Activated CD4-positive, alpha-beta memory T cell treated with anti-CD3 and anti-CD28 coated beads for 36 hours (primary cell): Measurements from ENCODE around the gene PALM. TPM values are rescaled to one million over a fixed set of nuclear protein-coding genes. Genes with fewer than 3 reads are reported as not detected.
"Not testable (repeated sequence)": the region's sequence is repeated elsewhere in the genome, so short reads cannot be mapped to it uniquely, and the experiment has no call there.

Experiments
- CTCF ChIA-PET: fragments of 350-600 bp; sonication (Branson Sonifier 250); formaldehyde crosslinking; loops from one replicate; lab custom pipeline; 2021; ENCODE audit warnings: antibody characterized with exemption, inconsistent platforms; lab: Charles Lee
- POLR2A ChIA-PET: fragments of 350-600 bp; sonication (Branson Sonifier 250); formaldehyde crosslinking; loops from one replicate; lab custom pipeline; 2021; ENCODE audit warnings: antibody characterized with exemption; lab: Charles Lee
- DNase-seq: peaks from one replicate; pipeline ENCODE4 v3.0.0-alpha.2; 2020
- H3K27ac Mint-ChIP-seq: one replicate; pipeline ENCODE4 v1.8.0; 2021; ENCODE audit warnings: mixed read lengths
- H3K27me3 Mint-ChIP-seq: one replicate; pipeline ENCODE4 v1.8.0; 2021; ENCODE audit warnings: mixed read lengths
- H3K36me3 Mint-ChIP-seq: one replicate; pipeline ENCODE4 v1.8.0; 2021; ENCODE audit warnings: mixed read lengths
- H3K4me1 Mint-ChIP-seq: one replicate; pipeline ENCODE4 v1.8.0; 2021; ENCODE audit warnings: low read depth, mixed read lengths
- H3K4me3 Mint-ChIP-seq: one replicate; pipeline ENCODE4 v1.8.0; 2021; ENCODE audit warnings: mild to moderate bottlenecking, mixed read lengths
- H3K9me3 Mint-ChIP-seq: one replicate; pipeline ENCODE4 v1.8.0; 2021; ENCODE audit warnings: mixed read lengths
- intact Hi-C: fragments of 100-400 bp; cut with micrococcal nuclease; formaldehyde crosslinking; loops from one replicate; pipeline ENCODE4 v1.15.1; 2023
- total RNA-seq, 2 experiments: library from RNA; stranded (reverse); gene quantifications; one replicate each; pipeline ENCODE4 v1.2.3, GENCODE V29; 2021

The PALM gene
- total RNA-seq, 2 experiments from 2014 or later: 0.17 TPM; not detected in 1

DNA sequence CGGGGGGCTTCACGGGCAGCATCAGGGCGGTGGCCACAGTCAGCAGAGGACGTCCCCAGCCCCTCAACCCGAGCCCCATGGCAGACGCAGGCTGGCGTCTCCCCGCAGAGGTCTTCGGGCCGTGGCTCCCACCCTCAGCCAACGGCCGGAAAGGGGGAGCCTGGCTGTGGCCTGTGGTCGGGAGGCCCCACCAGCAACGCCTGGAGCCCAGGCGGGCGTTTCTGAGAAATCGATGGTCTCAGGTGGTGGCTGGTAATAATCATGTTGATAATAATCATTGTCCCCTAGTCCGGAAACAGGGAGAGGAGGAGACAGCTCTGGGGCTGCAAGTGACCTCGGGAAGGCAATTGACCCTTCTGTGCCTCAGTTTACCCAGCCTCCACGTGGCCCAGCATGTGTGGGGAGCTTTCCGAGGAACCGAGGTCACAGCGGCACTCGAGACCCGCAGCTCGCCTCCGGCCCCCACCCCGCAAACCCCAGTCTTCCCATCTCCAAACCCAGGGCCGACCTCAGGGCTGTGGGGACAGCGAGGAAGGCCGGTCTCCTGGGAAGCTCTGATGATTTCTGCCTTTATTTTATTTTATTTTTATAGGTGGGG is 13.3 kb upstream of the PALM start, which contains the start of gene PRSS57:
Gene PRSS57 (minus strand): TSS at position 101 of the 598 bp plus-strand sequence. CDS start 22 bp downstream, at position 79.
- POLR2A ChIA-PET: no interaction called here
- peaks cover 20% of the 10 kb centered on the region for H3K27me3 Mint-ChIP-seq
- intact Hi-C loops: no loop called here
- H3K27ac Mint-ChIP-seq: no peak within 1 kb of the TSS
- H3K9me3 Mint-ChIP-seq: no peaks in the 10 kb centered on the region
- no peak for DNase-seq
- H3K4me3 Mint-ChIP-seq: no peak within 1 kb of the TSS
- H3K4me1 Mint-ChIP-seq: peaks cover 4% of the 10 kb centered on the region
- CTCF ChIA-PET: no interaction called here
- no peaks in the 10 kb centered on the region for H3K36me3 Mint-ChIP-seq

DNA sequence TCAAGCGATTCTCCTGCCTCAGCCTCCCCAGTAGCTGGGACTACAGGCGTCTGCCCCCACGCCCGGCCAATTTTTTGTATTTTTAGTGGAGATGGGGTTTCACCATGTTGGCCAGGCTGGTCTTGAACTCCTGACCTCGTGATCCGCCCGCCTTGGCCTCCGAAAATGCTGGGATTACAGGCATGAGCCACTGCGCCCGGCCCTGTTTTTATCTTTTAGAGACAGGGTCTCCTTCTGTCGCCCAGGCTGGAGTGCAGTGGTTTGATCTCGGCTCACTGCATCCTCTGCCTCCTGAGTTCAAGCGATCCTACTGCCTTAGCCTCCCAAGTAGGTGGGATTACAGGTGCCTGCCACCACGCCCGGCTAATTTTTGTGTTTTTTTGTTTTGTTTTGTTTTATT is 10.2 kb upstream of the PALM start:
- POLR2A ChIA-PET, CTCF ChIA-PET, H3K4me1 Mint-ChIP-seq, H3K36me3 Mint-ChIP-seq, H3K4me3 Mint-ChIP-seq, DNase-seq, H3K9me3 Mint-ChIP-seq, H3K27ac Mint-ChIP-seq, intact Hi-C loops: not testable (repeated sequence)
- H3K27me3 Mint-ChIP-seq: peaks cover 20% of the 10 kb centered on the region

DNA sequence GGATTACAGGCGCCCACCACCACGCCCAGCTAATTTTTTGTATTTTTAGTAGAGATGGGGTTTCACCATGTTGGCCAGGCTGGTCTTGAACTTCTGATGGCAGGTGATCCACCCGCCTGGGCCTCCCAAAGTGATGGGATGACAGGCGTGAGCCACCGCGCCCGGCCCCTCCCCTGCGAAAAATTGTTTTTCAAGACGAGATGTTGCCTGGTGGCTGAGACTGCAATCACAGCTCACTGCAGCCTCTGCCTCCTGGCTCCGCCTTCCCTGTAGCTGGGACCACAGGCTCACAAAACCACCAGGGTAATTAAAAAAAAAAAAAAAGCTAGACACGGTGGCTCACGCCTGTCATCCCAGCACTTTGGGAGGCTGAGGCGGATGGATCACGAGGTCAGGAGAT is 8.8 kb upstream of the PALM start:
- intact Hi-C loops, H3K27ac Mint-ChIP-seq: not testable (repeated sequence)
- peaks cover 14% of the 10 kb centered on the region for H3K27me3 Mint-ChIP-seq

DNA sequence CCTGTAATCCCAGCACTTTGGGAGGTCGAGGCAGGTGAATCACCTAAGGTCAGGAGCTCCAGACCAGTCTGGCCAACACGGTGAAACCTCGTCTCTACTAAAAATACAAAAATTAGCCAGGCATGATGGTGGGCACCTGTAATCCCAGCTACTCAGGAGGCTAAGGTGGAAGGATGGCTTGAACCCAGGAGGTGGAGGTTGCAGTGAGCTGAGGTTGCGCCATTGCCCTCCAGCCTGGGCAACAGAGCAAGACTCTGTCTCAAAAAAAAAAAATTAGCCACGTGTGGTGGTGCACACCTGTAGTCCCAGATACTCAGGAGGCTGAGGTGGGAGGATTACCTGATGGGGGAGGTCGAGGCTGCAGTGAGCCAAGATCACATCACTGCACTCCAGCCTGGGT is 5.9 kb upstream of the PALM start:
- POLR2A ChIA-PET: interaction anchor here (1.0 kb wide), 1 partner anchor 362 kb away, joined by 3 read pairs; no protein-coding TSS in a partner anchor
- H3K4me1 Mint-ChIP-seq, H3K36me3 Mint-ChIP-seq, H3K27me3 Mint-ChIP-seq, H3K9me3 Mint-ChIP-seq, H3K4me3 Mint-ChIP-seq, intact Hi-C loops, H3K27ac Mint-ChIP-seq, DNase-seq: not testable (repeated sequence)
- CTCF ChIA-PET: interaction anchor here (0.6 kb wide), 1 partner anchor 30 kb away, joined by 4 read pairs; no protein-coding TSS in a partner anchor

More for the DNA sequence above, 8.8 kb upstream of the PALM start:
- H3K9me3 Mint-ChIP-seq, H3K36me3 Mint-ChIP-seq, DNase-seq, CTCF ChIA-PET, H3K4me3 Mint-ChIP-seq, H3K4me1 Mint-ChIP-seq: not testable (repeated sequence)
- POLR2A ChIA-PET: interaction anchor here (0.6 to 0.7 kb wide), 2 partner anchors 22 to 295 kb away, joined by 3 to 4 read pairs; no protein-coding TSS in a partner anchor

DNA sequence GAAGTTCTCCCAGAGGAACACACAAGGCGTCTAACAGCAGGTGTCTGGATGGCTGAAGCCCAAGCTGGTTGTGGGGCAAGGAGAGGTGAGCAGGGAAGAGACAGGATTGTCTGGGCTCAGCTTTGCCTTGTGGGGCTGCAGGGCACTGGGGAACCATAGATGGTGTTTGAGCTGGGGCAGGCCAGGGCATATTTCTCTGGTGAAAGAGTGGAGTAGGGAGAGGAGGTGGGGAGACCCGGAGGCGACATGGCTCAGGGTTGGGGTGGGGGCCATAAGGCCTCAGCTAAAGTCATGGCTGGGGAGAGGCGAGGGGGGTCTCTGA is 5.4 kb upstream of the PALM start:
- POLR2A ChIA-PET: interaction anchor here (1.0 kb wide), 1 partner anchor 362 kb away, joined by 3 read pairs; no protein-coding TSS in a partner anchor
- DNase-seq: no peak
- H3K4me1 Mint-ChIP-seq: peaks cover 8% of the 10 kb centered on the region
- no peaks in the 10 kb centered on the region for H3K9me3 Mint-ChIP-seq
- H3K27ac Mint-ChIP-seq: no peak overlapping the region
- peaks cover 7% of the 10 kb centered on the region for H3K27me3 Mint-ChIP-seq
- H3K36me3 Mint-ChIP-seq: no peaks in the 10 kb centered on the region
- intact Hi-C loops: no loop called here
- CTCF ChIA-PET: interaction anchor here (0.6 kb wide), 1 partner anchor 31 kb away, joined by 4 read pairs; no protein-coding TSS in a partner anchor
- peak overlapping the region; percentile 16 for H3K4me3 Mint-ChIP-seq

DNA sequence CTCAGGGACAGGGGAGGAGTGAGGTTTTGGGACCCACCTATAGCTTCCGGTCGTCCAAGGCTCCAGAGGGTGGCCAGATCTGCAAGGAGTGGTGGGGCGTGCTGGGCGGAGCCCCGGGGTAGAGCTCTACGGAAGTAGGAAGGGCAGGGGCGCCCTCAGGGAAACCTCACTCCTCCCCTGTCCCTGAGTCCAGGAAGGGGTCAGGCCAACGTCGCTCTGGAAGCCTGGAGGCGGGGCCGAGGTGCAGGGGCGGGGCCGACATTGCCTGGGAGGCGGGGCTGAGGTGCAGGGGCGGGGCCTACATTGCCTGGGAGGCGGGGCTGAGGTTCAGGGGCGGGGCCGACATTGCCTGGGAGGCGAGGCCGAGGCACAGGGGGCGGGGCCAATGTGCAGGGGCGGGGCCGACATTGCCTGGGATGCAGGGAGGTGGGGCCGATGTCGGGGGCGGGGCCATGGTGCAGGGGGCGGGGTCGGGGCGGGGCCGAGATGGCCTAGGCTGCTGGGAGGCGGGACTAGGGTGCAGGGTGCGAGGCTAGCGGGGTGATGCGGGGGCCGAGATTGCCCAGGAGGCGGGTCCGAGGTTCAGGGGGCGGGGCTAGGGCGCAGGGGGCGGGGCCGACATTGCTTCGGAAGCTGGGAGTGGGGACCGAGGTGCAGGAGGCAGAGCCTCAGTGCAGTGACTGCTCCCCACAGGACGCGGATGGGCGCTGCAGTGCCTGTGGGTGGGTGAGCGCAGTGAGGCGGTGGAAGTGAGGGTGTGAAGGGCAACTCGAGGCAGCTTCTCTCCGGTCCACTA is 4.9 kb upstream of the PALM start:
- H3K4me1 Mint-ChIP-seq: peaks cover 8% of the 10 kb centered on the region
- no peak overlapping the region for H3K27ac Mint-ChIP-seq
- no peak overlapping the region for H3K4me3 Mint-ChIP-seq
- peaks cover 7% of the 10 kb centered on the region for H3K27me3 Mint-ChIP-seq
- H3K36me3 Mint-ChIP-seq: no peaks in the 10 kb centered on the region
- H3K9me3 Mint-ChIP-seq: no peaks in the 10 kb centered on the region
- CTCF ChIA-PET: no interaction called here
- peak; percentile 78 for DNase-seq
- intact Hi-C loops: no loop called here
- POLR2A ChIA-PET: interaction anchor here (1.0 kb wide), 1 partner anchor 361 kb away, joined by 3 read pairs; no protein-coding TSS in a partner anchor

DNA sequence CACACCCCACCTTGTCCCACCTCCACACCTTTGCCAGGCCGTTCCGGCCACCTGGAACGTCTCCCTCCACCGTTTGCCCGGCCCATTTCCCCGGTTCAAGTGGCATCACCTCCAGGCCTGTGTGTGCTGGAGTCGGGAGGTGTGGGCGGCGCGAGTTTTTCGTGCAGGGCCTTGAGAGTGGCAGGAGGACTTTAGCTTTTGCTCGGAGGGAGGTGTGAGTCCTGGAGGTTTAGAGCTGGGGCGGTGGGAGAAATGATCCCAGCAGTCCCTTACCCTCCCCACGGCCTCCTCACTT is 4.3 kb upstream of the PALM start:
- Mint-ChIP-seq H3K27me3 (peaks cover 7% of the 10 kb centered on the region), H3K4me3 (no peak overlapping the region), H3K4me1 (peaks cover 8% of the 10 kb centered on the region), H3K27ac (no peak overlapping the region), H3K9me3 (no peaks in the 10 kb centered on the region), H3K36me3 (no peaks in the 10 kb centered on the region)
- ChIA-PET POLR2A (no interaction called here), CTCF (no interaction called here)
- DNase-seq: no peak
- intact Hi-C loops: no loop called here

DNA sequence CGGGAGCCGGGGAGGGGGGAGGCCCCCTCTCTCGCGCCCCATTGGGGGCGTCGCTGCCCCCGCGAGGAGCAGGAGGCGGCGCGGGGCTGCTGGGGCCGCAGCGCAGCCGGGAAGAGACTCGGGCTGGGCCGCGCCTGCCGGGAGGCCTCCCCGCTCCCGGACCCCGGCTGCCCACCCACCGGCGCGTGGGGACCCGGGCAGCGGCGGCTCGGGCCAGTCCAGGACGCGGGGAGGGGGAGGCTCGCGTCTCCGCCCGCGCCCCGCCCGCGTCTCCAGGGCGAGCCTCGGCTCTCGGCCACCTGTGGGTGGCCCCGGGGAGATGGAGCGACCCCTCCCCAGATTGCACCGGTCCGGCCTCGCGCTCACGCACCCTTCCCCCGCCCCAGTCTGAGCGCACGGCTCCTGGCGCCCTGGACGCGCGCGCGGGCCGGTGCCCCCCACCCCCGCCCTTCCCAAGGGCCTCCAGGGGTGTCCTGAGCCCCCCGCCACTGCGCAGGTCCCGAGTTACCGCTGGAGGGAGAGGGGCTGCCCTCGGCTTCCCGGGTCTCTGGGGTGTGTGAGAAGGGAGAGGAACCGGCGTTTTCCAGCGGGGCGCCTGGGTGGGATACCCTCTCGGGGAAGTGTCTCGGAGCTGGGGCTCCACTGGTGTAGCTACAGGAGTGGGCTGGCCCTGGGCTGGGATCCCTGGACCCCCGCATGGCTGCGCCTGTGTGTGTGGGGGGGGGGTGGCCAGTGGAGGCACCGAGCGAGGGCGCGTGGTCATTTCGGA is 645 bp downstream of the PALM start:
- Mint-ChIP-seq H3K4me3 (no peak overlapping the region), H3K4me1 (peaks cover 3% of the 10 kb centered on the region), H3K27ac (no peak overlapping the region), H3K27me3 (peaks cover 18% of the 10 kb centered on the region), H3K36me3 (no peaks in the 10 kb centered on the region), H3K9me3 (no peaks in the 10 kb centered on the region)
- intact Hi-C loops: no loop called here
- ChIA-PET POLR2A (no interaction called here), CTCF (no interaction called here)
- no peak for DNase-seq

DNA sequence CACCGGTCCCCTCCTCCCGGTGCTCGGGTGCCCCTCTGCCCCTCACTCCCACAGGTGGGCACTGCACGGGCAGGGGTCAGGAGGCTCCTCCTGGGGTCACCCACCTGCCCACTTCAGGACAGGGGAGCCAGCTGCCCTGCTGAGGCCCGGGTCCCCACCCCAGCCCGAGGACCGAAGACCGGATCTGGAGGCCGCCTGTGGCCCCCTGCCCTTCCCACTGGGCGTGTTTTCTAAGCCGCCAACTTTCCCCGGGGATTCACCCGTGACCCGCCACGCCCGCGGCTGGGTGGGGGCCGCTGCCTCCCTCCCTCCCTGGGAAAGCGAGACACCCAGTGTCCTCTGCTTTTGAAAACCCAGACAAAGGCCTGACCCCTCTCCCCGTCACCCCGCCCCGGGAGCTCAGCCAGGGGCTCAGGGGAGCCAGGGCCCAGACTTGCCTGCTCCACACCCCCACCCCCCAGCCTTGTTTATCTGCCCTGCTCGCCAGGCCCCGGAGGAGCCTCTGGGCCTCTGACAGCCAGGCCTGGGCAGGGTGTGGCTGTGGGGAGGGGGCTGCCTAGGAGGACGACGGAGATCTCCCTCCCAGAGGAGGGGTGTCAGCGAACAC is 1.3 kb downstream of the PALM start:
- Mint-ChIP-seq H3K9me3 (no peaks in the 10 kb centered on the region), H3K27me3 (peaks cover 18% of the 10 kb centered on the region), H3K4me3 (no peak overlapping the region), H3K36me3 (no peaks in the 10 kb centered on the region), H3K27ac (no peak overlapping the region), H3K4me1 (peaks cover 3% of the 10 kb centered on the region)
- no peak for DNase-seq
- ChIA-PET CTCF (no interaction called here), POLR2A (no interaction called here)
- intact Hi-C loops: no loop called here

DNA sequence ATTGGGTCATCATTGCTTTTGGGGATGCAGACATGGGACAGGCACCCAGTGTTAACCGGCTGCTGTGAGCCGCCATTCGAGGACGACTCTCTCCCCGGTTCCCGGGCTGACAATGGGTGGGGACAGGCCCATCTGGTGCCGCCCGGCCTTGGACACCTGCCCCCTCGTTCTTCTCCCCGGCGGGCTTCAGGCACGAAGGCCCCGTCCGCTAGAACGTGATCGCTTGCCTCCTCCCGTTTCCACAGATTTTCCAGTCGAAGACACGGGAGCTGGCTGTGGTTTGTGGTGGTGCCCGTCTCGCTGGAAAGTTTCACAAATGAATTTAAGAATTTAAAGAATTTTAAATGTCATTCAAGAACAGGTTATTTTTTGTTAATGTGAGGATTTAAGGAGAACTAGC is 2.0 kb downstream of the PALM start:
- no peak for DNase-seq
- POLR2A ChIA-PET: no interaction called here
- no peaks in the 10 kb centered on the region for H3K4me1 Mint-ChIP-seq
- H3K27me3 Mint-ChIP-seq: peaks cover 25% of the 10 kb centered on the region
- no peak overlapping the region for H3K4me3 Mint-ChIP-seq
- CTCF ChIA-PET: interaction anchor here (0.7 kb wide), 1 partner anchor 122 kb away, joined by 3 read pairs; no protein-coding TSS in a partner anchor
- intact Hi-C loops: no loop called here
- H3K9me3 Mint-ChIP-seq: peaks cover 7% of the 10 kb centered on the region
- H3K27ac Mint-ChIP-seq: no peak overlapping the region
- peaks cover 1% of the 10 kb centered on the region for H3K36me3 Mint-ChIP-seq

DNA sequence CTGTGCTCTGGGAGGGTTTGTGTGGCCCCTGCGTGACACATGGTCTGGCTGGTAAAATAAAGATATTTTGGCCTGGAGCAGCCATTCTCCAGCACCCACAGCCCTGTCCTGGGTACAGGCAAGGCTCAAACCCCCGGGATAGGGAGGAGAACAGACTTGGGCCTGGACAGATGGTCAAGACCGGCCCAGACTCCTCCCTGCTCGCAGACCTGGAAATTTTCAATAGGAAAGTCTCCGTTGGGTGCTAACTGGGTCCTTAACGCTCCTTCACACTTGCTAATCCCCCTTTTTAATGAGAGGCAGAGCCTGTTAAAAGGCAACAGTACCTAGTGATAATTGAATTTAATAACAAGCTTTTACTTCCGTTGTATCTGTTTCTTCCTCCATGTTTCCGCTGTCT is 2.5 kb downstream of the PALM start:
- Mint-ChIP-seq H3K4me3 (no peak overlapping the region), H3K27ac (no peak overlapping the region), H3K4me1 (no peaks in the 10 kb centered on the region), H3K27me3 (peaks cover 26% of the 10 kb centered on the region), H3K9me3 (peaks cover 8% of the 10 kb centered on the region), H3K36me3 (peaks cover 1% of the 10 kb centered on the region)
- intact Hi-C loops: no loop called here
- CTCF ChIA-PET: interaction anchor here (0.7 kb wide), 1 partner anchor 122 kb away, joined by 3 read pairs; no protein-coding TSS in a partner anchor
- no peak for DNase-seq
- POLR2A ChIA-PET: no interaction called here

DNA sequence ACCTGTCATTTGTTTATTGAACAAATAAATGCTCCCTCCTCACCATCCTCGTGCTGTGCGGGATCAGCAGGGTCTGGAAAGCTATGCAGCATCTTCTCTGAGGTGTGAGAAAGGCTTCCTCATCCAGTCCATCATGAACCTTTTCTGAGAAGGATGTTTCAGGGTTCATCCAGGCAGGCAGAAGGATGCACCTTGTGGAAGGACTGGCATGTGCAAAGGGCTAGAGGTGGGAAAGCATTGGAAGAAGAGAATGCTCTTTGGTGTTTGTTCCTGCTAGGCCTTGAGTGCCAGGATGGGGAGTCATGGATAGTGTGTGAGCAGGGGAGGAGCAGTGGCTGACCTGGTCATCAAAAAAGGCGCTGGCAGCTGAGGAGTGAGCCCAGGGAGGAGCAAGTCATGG is 6.6 kb downstream of the PALM start:
- intact Hi-C loops: no loop called here

More for the DNA sequence above, 6.6 kb downstream of the PALM start:
- H3K9me3 Mint-ChIP-seq: peaks cover 8% of the 10 kb centered on the region
- no peak overlapping the region for H3K27ac Mint-ChIP-seq
- no peak overlapping the region for H3K4me3 Mint-ChIP-seq
- peaks cover 27% of the 10 kb centered on the region for H3K27me3 Mint-ChIP-seq
- ChIA-PET POLR2A (no interaction called here), CTCF (no interaction called here)
- H3K36me3 Mint-ChIP-seq: peaks cover 1% of the 10 kb centered on the region
- no peaks in the 10 kb centered on the region for H3K4me1 Mint-ChIP-seq
- DNase-seq: no peak
